GM12878 (cell line): ENCODE measurements around the gene ISL2. TPM values are rescaled to one million over a fixed set of nuclear protein-coding genes. Genes with fewer than 3 reads are reported as not detected.

Experiments
- ATAC-seq: fragments of 200-7000 bp; cut with Tn5 transposase; 3 replicates; pipeline ENCODE4 v1.9.1; 2020; ENCODE audit warnings: mild to moderate bottlenecking, moderate library complexity
- BruUV-seq: library from RNA; stranded (reverse); fragments of 400-500 nt; replicated peaks from 2 replicates; lab custom pipeline; 2021; lab: Mats Ljungman, UMichigan
- CTCF ChIA-PET: fragments of 300-600 bp; sonication (Branson Sonifier 250); formaldehyde crosslinking; extraction: SDS; loops from one replicate; lab custom pipeline; 2021; ENCODE audit warnings: inconsistent platforms; lab: Yijun Ruan, JAX
- POLR2A ChIA-PET: fragments of 350-600 bp; formaldehyde crosslinking; extraction: SDS; loops from one replicate; lab custom pipeline; 2021; ENCODE audit warnings: inconsistent platforms; lab: Charles Lee
- RAD21 ChIA-PET: fragments of 300-600 bp; sonication (Branson Sonifier 250); formaldehyde crosslinking; loops from one replicate; lab custom pipeline; 2023; ENCODE audit warnings: antibody characterized with exemption; ENCODE audit not compliant: unreplicated experiment; lab: Charles Lee
- SMC1A ChIA-PET: fragments of 300-600 bp; sonication (Branson Sonifier 250); formaldehyde crosslinking; loops from one replicate; lab custom pipeline; 2023; ENCODE audit not compliant: unreplicated experiment, uncharacterized antibody; lab: Charles Lee
- DNase-seq: peaks from one replicate; pipeline ENCODE4 v3.0.0-alpha.2; 2011; ENCODE audit warnings: low read depth, low spot score
- FAIRE-seq: peaks from 3 replicates; lab custom pipeline; 2011; peaks lifted over from hg19 to GRCh38; lab: Jason Lieb, UNC
- H2AFZ ChIP-seq: 2 replicates; pipeline ENCODE4 v1.6.0; 2011; ENCODE audit warnings: low read depth, low read length, control low read depth; ENCODE audit not compliant: control insufficient read depth
- H3K27ac ChIP-seq: 2 replicates; pipeline ENCODE4 v1.5.1; 2011; ENCODE audit warnings: control low read depth; ENCODE audit not compliant: control insufficient read depth, insufficient read depth
- H3K27me3 ChIP-seq, 2 experiments: replicated peaks in 1 of 2; 2 replicates each; pipeline versions ENCODE4 v1.6.0 to v1.6.1; 2011; ENCODE audit warnings: low read length in 1 of 2; ENCODE audit not compliant: control insufficient read depth in 2 of 2, insufficient read depth in 2 of 2
- H3K36me3 ChIP-seq, 2 experiments: 2 replicates each; pipeline ENCODE4 v1.5.1; 2011; ENCODE audit warnings: low read length in 1 of 2; ENCODE audit not compliant: control insufficient read depth in 2 of 2, insufficient read depth in 2 of 2
- H3K4me1 ChIP-seq: 2 replicates; pipeline ENCODE4 v1.6.1; 2011; ENCODE audit warnings: mild to moderate bottlenecking, low read length, moderate library complexity, mixed read lengths; ENCODE audit not compliant: control insufficient read depth, insufficient read depth
- H3K4me2 ChIP-seq: 2 replicates; pipeline ENCODE4 v1.6.0; 2011; ENCODE audit warnings: control low read depth; ENCODE audit not compliant: control insufficient read depth, insufficient read depth
- H3K4me3 ChIP-seq: fragments of 200-600 bp; sonication (generic); 2 replicates; pipeline ENCODE4 v1.5.1; 2016
- H3K79me2 ChIP-seq: 2 replicates; pipeline ENCODE4 v1.6.0; 2011; ENCODE audit warnings: low read length; ENCODE audit not compliant: control insufficient read depth, insufficient read depth
- H3K9ac ChIP-seq: 2 replicates; pipeline ENCODE4 v1.8.0; 2011; ENCODE audit warnings: low read length, control low read depth, mixed read lengths; ENCODE audit not compliant: control insufficient read depth, insufficient read depth
- H3K9me3 ChIP-seq: replicated peaks from 3 replicates; pipeline ENCODE4 v1.5.1; 2011; ENCODE audit warnings: mild to moderate bottlenecking, low read length; ENCODE audit not compliant: control insufficient read depth, insufficient read depth
- H4K20me1 ChIP-seq: 2 replicates; pipeline ENCODE4 v1.6.0; 2011; ENCODE audit not compliant: control insufficient read depth, insufficient read depth
- NFYA ChIP-seq: IDR thresholded peaks from 2 replicates; pipeline ENCODE4 v1.6.1; 2011; ENCODE audit warnings: low read depth, mild to moderate bottlenecking, low read length, improper control_type of control experiment, borderline replicate concordance
- RAD51 ChIP-seq: fragments of 450-650 bp; IDR thresholded peaks from 2 replicates; pipeline ENCODE4 v1.6.1; 2016; ENCODE audit warnings: moderate library complexity, mild to moderate bottlenecking, inconsistent platforms
- TCF3 ChIP-seq: IDR thresholded peaks from 2 replicates; pipeline ENCODE4 v1.6.1; 2012; ENCODE audit warnings: low read depth, mild to moderate bottlenecking, low read length, borderline replicate concordance; ENCODE audit not compliant: insufficient read depth
- WGBS: methylation state at CpG from one replicate; pipeline ENCODE4 v1.1.6; 2016; ENCODE audit warnings: low lambda C conversion rate; ENCODE audit not compliant: insufficient replicate concordance, insufficient coverage; ENCODE audit errors: missing lambda C conversion rate; 5-methylcytosine and 5-hydroxymethylcytosine counted together
- in situ Hi-C: fragments of 300-500 bp; cut with MboI; formaldehyde crosslinking; loops from 9 replicates; pipeline ENCODE4 v1.14.3; 2018; ENCODE audit warnings: mixed read lengths
- intact Hi-C: fragments of 100-400 bp; cut with micrococcal nuclease; formaldehyde crosslinking; loops from one replicate; pipeline ENCODE4 v1.14.2; 2022; ENCODE audit not compliant: unreplicated experiment
- polyA plus RNA-seq, 11 experiments: library from polyadenylated mRNA; depleted of rRNA in 4 of 11; unstranded in 6 of 11; stranded (reverse) in 5 of 11; fragments of >200 nt; fragmentation: Nextera tagmentation in 4 of 11; fragmentation: Illumina TruSeq in 1 of 11; extraction: Ambion mirVana in 4 of 11; extraction: Trizol in 1 of 11; gene quantifications; 1 replicate in 1 of 11; 2 replicates in 10 of 11; pipeline versions ENCODE4 v1.2.1 to v1.2.3, GENCODE V29; 2011 to 2016; ENCODE audit warnings: inconsistent platforms in 2 of 11, missing spikeins in 2 of 11, low read depth in 1 of 11
- total RNA-seq, 4 experiments: library from RNA; depleted of rRNA in 3 of 4; stranded (reverse); fragments of >200 nt in 3 of 4; fragmentation: Illumina TruSeq in 1 of 4; extraction: Trizol in 1 of 4; gene quantifications; 2 replicates each; pipeline versions ENCODE4 v1.2.1 to v1.2.3, GENCODE V29; 2013 to 2021

ISL2 gene
- total and polyA plus RNA-seq, 10 of the 15 experiments (the other 5 are each of a cell fraction or from before 2014, with no cell fraction given): 0.05 to 0.26 (median 0.08) TPM; not detected in 7

DNA sequence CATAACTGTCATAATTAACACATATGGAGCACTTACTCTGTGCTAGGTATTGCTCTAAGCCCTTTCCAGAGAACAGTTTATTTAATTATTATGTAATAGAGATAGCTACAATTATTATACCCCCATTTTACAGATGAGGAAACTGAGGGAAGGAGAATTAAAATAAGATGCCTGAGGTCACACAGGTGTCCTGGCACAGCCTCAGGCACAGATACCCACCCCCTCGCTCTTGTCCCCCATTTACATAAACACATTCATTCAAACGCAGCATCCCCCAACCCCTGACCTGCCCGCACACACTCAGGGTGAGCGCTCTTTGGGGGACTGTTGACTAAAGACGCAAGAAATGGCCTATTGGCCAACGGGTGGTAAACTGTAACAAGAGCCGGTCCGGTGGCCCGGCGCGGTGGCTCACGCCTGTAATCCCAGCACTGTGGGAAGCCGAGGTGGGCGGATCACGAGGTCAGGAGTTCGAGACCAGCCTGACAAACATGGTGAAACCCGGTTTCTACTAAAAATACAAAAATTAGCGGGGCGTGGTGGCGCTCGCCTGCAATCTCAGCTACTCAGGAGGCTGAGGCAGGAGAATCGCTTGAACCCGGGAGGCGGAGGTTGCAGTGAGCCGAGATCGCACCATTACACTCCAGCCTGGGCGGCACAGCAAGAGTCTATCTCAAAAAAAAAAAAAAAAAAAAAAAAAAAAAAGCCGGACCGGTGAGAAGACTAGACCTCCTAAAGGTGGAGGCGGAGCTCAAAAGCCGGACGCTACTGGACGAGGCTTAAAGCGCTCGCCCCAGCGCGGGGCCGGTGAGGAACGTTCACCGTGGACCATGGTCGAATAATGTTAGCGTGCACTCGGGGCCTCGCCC is 1.9 kb upstream of the ISL2 start:
- POLR2A ChIA-PET: no interaction called here
- H3K27me3 ChIP-seq: peaks cover 5 to 14% of the 10 kb centered on the region in 2 experiments; a peak in 3 of 4 replicates
- no peaks in the 10 kb centered on the region; the same call in 2 of the 3 replicates for H3K9me3 ChIP-seq
- RAD21 ChIA-PET: interaction anchor here (0.7 to 1.1 kb wide), 3 partner anchors 99 to 149 kb away, joined by 3 to 4 read pairs (median 4); no protein-coding TSS in a partner anchor
- no peaks in the 10 kb centered on the region for H3K36me3 ChIP-seq
- no peak overlapping the region; the same call in 1 of the 2 replicates for H3K4me3 ChIP-seq
- H4K20me1 ChIP-seq: no peaks in the 10 kb centered on the region
- TF ChIP-seq TCF3 (no peak), NFYA (no peak), RAD51 (no peak)
- intact Hi-C loops: loop anchor here (5.0 kb wide), 2 partner anchors 97 to 142 kb away; no protein-coding TSS in a partner anchor
- H2AFZ ChIP-seq: peak overlapping the region; percentile 59
- no peak overlapping the region; the same call in 1 of the 2 replicates for H3K9ac ChIP-seq
- BruUV-seq: no TSS peak
- ATAC-seq (no peak), FAIRE-seq (no peak), DNase-seq (no peak)
- peaks cover 17% of the 10 kb centered on the region for H3K4me1 ChIP-seq
- no peaks in the 10 kb centered on the region; the same call in 1 of the 2 replicates for H3K79me2 ChIP-seq
- WGBS: 57% methylated on average over 39 of the region's 44 CpGs
- H3K4me2 ChIP-seq: peak overlapping the region; percentile 91
- SMC1A ChIA-PET: interaction anchor here (0.8 to 1.9 kb wide), 4 partner anchors 9 to 119 kb away, joined by 3 to 5 read pairs (median 3); no protein-coding TSS in a partner anchor
- no peak overlapping the region for H3K27ac ChIP-seq
- in situ Hi-C loops: no loop called here
- CTCF ChIA-PET: interaction anchor here (0.5 to 3.0 kb wide), 9 partner anchors 9 to 506 kb away, joined by 3 to 21 read pairs (median 6); no protein-coding TSS in a partner anchor
